Measurements from ENCODE around the gene TRNT1. TPM values are rescaled to one million over a fixed set of nuclear protein-coding genes. Genes with fewer than 3 reads are reported as not detected.

TRNT1 gene
- total RNA-seq, 1 donor, result 22.4 TPM

GRCh38 chr3:3134750-3135448 lies 8.2 kb downstream of the TRNT1 start:
- TF ChIP-seq CTCF (IDR thresholded peaks at IDR 0.05; ENCODE audit: extremely low read depth, low read depth, low read length), result no peak
- H3K79me2 ChIP-seq (ENCODE audit: insufficient read depth, low read length), result peaks cover 64% of the 10 kb centered on the region

GRCh38 chr3:3137526-3137925 lies 10.8 kb downstream of the TRNT1 start:
- DNase-seq (ENCODE audit: insufficient read length, low spot score, missing footprints), result no peak
- Histone ChIP-seq H3K27ac (ENCODE audit: low read depth, low read length) (no peak overlapping the region), H2AFZ (ENCODE audit: low read length) (no peak overlapping the region), H3K79me2 (ENCODE audit: insufficient read depth, low read length) (peaks cover 55% of the 10 kb centered on the region), H3K4me3 (ENCODE audit: insufficient read depth, low read length) (no peak overlapping the region), H3K27me3 (ENCODE audit: insufficient read depth, low read length) (no peaks in the 10 kb centered on the region), H4K20me1 (ENCODE audit: insufficient read depth, low read length) (peaks cover 21% of the 10 kb centered on the region), H3K36me3 (ENCODE audit: insufficient read depth, low read length) (peaks cover 45% of the 10 kb centered on the region), H3K4me2 (ENCODE audit: insufficient read depth, low read length) (no peak overlapping the region), H3K4me1 (ENCODE audit: insufficient read depth, low read length) (no peaks in the 10 kb centered on the region), H3K9me3 (ENCODE audit: low read depth, low read length) (no peaks in the 10 kb centered on the region)
- no peak for TF ChIP-seq CTCF (IDR thresholded peaks at IDR 0.05; ENCODE audit: extremely low read depth, low read depth, low read length)

More at GRCh38 chr3:3134750-3135448, 8.2 kb downstream of the TRNT1 start:
- Histone ChIP-seq H3K27ac (ENCODE audit: low read depth, low read length) (no peak overlapping the region), H3K4me2 (ENCODE audit: insufficient read depth, low read length) (no peak overlapping the region), H3K36me3 (ENCODE audit: insufficient read depth, low read length) (peaks cover 44% of the 10 kb centered on the region), H4K20me1 (ENCODE audit: insufficient read depth, low read length) (peaks cover 21% of the 10 kb centered on the region), H3K4me1 (ENCODE audit: insufficient read depth, low read length) (no peaks in the 10 kb centered on the region), H3K27me3 (ENCODE audit: insufficient read depth, low read length) (no peaks in the 10 kb centered on the region), H3K4me3 (ENCODE audit: insufficient read depth, low read length) (no peak overlapping the region), H3K9me3 (ENCODE audit: low read depth, low read length) (no peaks in the 10 kb centered on the region), H2AFZ (ENCODE audit: low read length) (no peak overlapping the region)
- no peak for DNase-seq (ENCODE audit: insufficient read length, low spot score, missing footprints)

GRCh38 chr3:3141939-3142338 lies 15.2 kb downstream of the TRNT1 start:
- Histone ChIP-seq H3K27ac (ENCODE audit: low read depth, low read length) (no peak overlapping the region), H3K79me2 (ENCODE audit: insufficient read depth, low read length) (peaks cover 14% of the 10 kb centered on the region), H3K4me2 (ENCODE audit: insufficient read depth, low read length) (no peak overlapping the region), H3K9me3 (ENCODE audit: low read depth, low read length) (no peaks in the 10 kb centered on the region), H3K27me3 (ENCODE audit: insufficient read depth, low read length) (no peaks in the 10 kb centered on the region), H3K4me1 (ENCODE audit: insufficient read depth, low read length) (no peaks in the 10 kb centered on the region), H2AFZ (ENCODE audit: low read length) (no peak overlapping the region), H3K36me3 (ENCODE audit: insufficient read depth, low read length) (peaks cover 74% of the 10 kb centered on the region), H3K4me3 (ENCODE audit: insufficient read depth, low read length) (no peak overlapping the region), H4K20me1 (ENCODE audit: insufficient read depth, low read length) (peaks cover 2% of the 10 kb centered on the region)
- no peak for DNase-seq (ENCODE audit: insufficient read length, low spot score, missing footprints)
- no peak for TF ChIP-seq CTCF (IDR thresholded peaks at IDR 0.05; ENCODE audit: extremely low read depth, low read depth, low read length)

- DNase-seq (ENCODE audit: insufficient read length, low spot score, missing footprints), result peak; percentile 58
- H3K4me1 ChIP-seq (ENCODE audit: insufficient read depth, low read length), result no peaks in the 10 kb centered on the region
- no peaks in the 10 kb centered on the region for H3K27me3 ChIP-seq (ENCODE audit: insufficient read depth, low read length)
- H3K36me3 ChIP-seq (ENCODE audit: insufficient read depth, low read length), result peaks cover 79% of the 10 kb centered on the region
- H3K4me3 ChIP-seq (ENCODE audit: insufficient read depth, low read length), result no peak overlapping the region
- no peak overlapping the region for H3K27ac ChIP-seq (ENCODE audit: low read depth, low read length)
- peaks cover 3% of the 10 kb centered on the region for H3K79me2 ChIP-seq (ENCODE audit: insufficient read depth, low read length)
- no peak overlapping the region for H2AFZ ChIP-seq (ENCODE audit: low read length)
- TF ChIP-seq CTCF (IDR thresholded peaks at IDR 0.05; ENCODE audit: extremely low read depth, low read depth, low read length), result no peak
- no peak overlapping the region for H3K4me2 ChIP-seq (ENCODE audit: insufficient read depth, low read length)
- no peaks in the 10 kb centered on the region for H3K9me3 ChIP-seq (ENCODE audit: low read depth, low read length)
- no peaks in the 10 kb centered on the region for H4K20me1 ChIP-seq (ENCODE audit: insufficient read depth, low read length)
Observed at GRCh38 chr3:3145831-3146230, 19.1 kb downstream of the TRNT1 start.

All from osteoblast (primary cell).